H9 (cell line): ENCODE results near the gene ULK2. TPM values are rescaled to one million over a fixed set of nuclear protein-coding genes. Genes with fewer than 3 reads are reported as not detected.

ENCODE experiments used
- DNase-seq: peaks from one replicate; pipeline ENCODE4 v3.0.0-alpha.2; 2017
- H2AFZ ChIP-seq: one replicate; pipeline ENCODE4 v1.6.1; 2013; ENCODE audit warnings: mild to moderate bottlenecking, low read length, control low read depth, moderate library complexity
- H2AK5ac ChIP-seq: 2 replicates; pipeline ENCODE4 v1.6.1; 2013; ENCODE audit warnings: low read length, control low read depth, mixed read lengths; ENCODE audit not compliant: insufficient read length
- H2BK120ac ChIP-seq: one replicate; pipeline ENCODE4 v1.6.1; 2013; ENCODE audit warnings: low read depth, mild to moderate bottlenecking, low read length, control low read depth, inconsistent platforms; ENCODE audit not compliant: poor library complexity, severe bottlenecking
- H2BK12ac ChIP-seq: 2 replicates; pipeline ENCODE4 v1.6.1; 2013; ENCODE audit warnings: low read length, control low read depth, mixed read lengths, low read depth; ENCODE audit not compliant: insufficient read length
- H2BK15ac ChIP-seq: 2 replicates; pipeline ENCODE4 v1.6.1; 2013; ENCODE audit warnings: low read depth, low read length, control low read depth
- H2BK20ac ChIP-seq: one replicate; pipeline ENCODE4 v1.6.1; 2013; ENCODE audit warnings: low read depth, mild to moderate bottlenecking, low read length, control low read depth, inconsistent platforms; ENCODE audit not compliant: poor library complexity, severe bottlenecking
- H2BK5ac ChIP-seq: 2 replicates; pipeline ENCODE4 v1.6.1; 2013; ENCODE audit warnings: low read length, control low read depth, mixed read lengths; ENCODE audit not compliant: insufficient read length
- H3K14ac ChIP-seq: 2 replicates; pipeline ENCODE4 v1.6.1; 2013; ENCODE audit warnings: low read length, control low read depth; ENCODE audit not compliant: insufficient read depth
- H3K18ac ChIP-seq: 2 replicates; pipeline ENCODE4 v1.6.1; 2013; ENCODE audit warnings: low read depth, mild to moderate bottlenecking, mixed read lengths, low read length, control low read depth; ENCODE audit not compliant: insufficient read length
- H3K23ac ChIP-seq: 2 replicates; pipeline ENCODE4 v1.6.1; 2013; ENCODE audit warnings: low read length, control low read depth, mixed read lengths, low read depth; ENCODE audit not compliant: insufficient read length
- H3K23me2 ChIP-seq: 2 replicates; pipeline ENCODE4 v1.6.1; 2013; ENCODE audit warnings: low read depth, mild to moderate bottlenecking, mixed read lengths, low read length, control low read depth; ENCODE audit not compliant: insufficient read length, poor library complexity, severe bottlenecking
- H3K27ac ChIP-seq: 2 replicates; pipeline ENCODE4 v1.5.1; 2013; ENCODE audit warnings: low read length, control low read depth, mixed read lengths, low read depth; ENCODE audit not compliant: insufficient read length
- H3K27me3 ChIP-seq: 2 replicates; pipeline ENCODE4 v1.6.1; 2013; ENCODE audit warnings: low read length, control low read depth, inconsistent platforms; ENCODE audit not compliant: insufficient read depth
- H3K4ac ChIP-seq: 2 replicates; pipeline ENCODE4 v1.6.1; 2013; ENCODE audit warnings: low read depth, mild to moderate bottlenecking, control low read depth, inconsistent platforms, low read length, moderate library complexity
- H3K4me1 ChIP-seq: 2 replicates; pipeline ENCODE4 v1.6.1; 2013; ENCODE audit warnings: low read length, control low read depth, inconsistent platforms; ENCODE audit not compliant: insufficient read depth
- H3K4me2 ChIP-seq: 2 replicates; pipeline ENCODE4 v1.6.1; 2013; ENCODE audit warnings: low read length, control low read depth, mixed read lengths; ENCODE audit not compliant: insufficient read length, insufficient read depth
- H3K56ac ChIP-seq: 2 replicates; pipeline ENCODE4 v1.6.1; 2013; ENCODE audit warnings: low read depth, mild to moderate bottlenecking, mixed read lengths, low read length, control low read depth; ENCODE audit not compliant: insufficient read length
- H3K79me1 ChIP-seq: 2 replicates; pipeline ENCODE4 v1.6.1; 2013; ENCODE audit warnings: low read depth, mild to moderate bottlenecking, moderate library complexity, low read length, control low read depth, inconsistent platforms; ENCODE audit not compliant: insufficient read depth, poor library complexity, severe bottlenecking
- H3K79me2 ChIP-seq: 2 replicates; pipeline ENCODE4 v1.6.1; 2013; ENCODE audit warnings: low read length, control low read depth, inconsistent platforms; ENCODE audit not compliant: insufficient read depth
- H3K9ac ChIP-seq: 2 replicates; pipeline ENCODE4 v1.6.1; 2013; ENCODE audit warnings: low read length, control low read depth, mixed read lengths; ENCODE audit not compliant: insufficient read length; ENCODE audit errors: extremely low read depth
- H3K9me3 ChIP-seq: one replicate; pipeline ENCODE4 v1.6.1; 2013; ENCODE audit warnings: low read depth, low read length, inconsistent platforms; ENCODE audit not compliant: control insufficient read depth
- H3T11ph ChIP-seq: one replicate; pipeline ENCODE4 v1.6.1; 2013; ENCODE audit warnings: mild to moderate bottlenecking, low read length, control low read depth, inconsistent platforms
- H4K20me1 ChIP-seq: one replicate; pipeline ENCODE4 v1.6.1; 2013; ENCODE audit not compliant: control insufficient read depth, insufficient read length, insufficient read depth
- H4K5ac ChIP-seq: 2 replicates; pipeline ENCODE4 v1.6.1; 2013; ENCODE audit warnings: low read depth, mild to moderate bottlenecking, mixed read lengths, low read length, control low read depth; ENCODE audit not compliant: insufficient read length
- H4K8ac ChIP-seq: replicated peaks from 2 replicates; pipeline ENCODE4 v1.6.1; 2013; ENCODE audit warnings: low read length, control low read depth, mixed read lengths, low read depth; ENCODE audit not compliant: insufficient read length
- H4K91ac ChIP-seq: 2 replicates; pipeline ENCODE4 v1.6.1; 2013; ENCODE audit warnings: low read depth, mild to moderate bottlenecking, moderate library complexity, mixed read lengths, low read length, control low read depth; ENCODE audit not compliant: insufficient read length
- H3K27ac Mint-ChIP-seq, 3 experiments: 2 replicates in 2 of 3; 3 replicates in 1 of 3; pipeline ENCODE4 v1.8.0; 2020 to 2021; ENCODE audit warnings: mixed read lengths in 3 of 3, mild to moderate bottlenecking in 1 of 3, moderate library complexity in 1 of 3
- H3K27me3 Mint-ChIP-seq: 2 replicates; pipeline ENCODE4 v1.8.0; 2021; ENCODE audit warnings: low read depth, mild to moderate bottlenecking, moderate library complexity, mixed read lengths
- H3K36me3 Mint-ChIP-seq, 3 experiments: 2 replicates in 2 of 3; 3 replicates in 1 of 3; pipeline ENCODE4 v1.8.0; 2020 to 2021; ENCODE audit warnings: low read depth in 3 of 3, mixed read lengths in 3 of 3; ENCODE audit not compliant: insufficient read depth in 1 of 3
- H3K4me1 Mint-ChIP-seq, 2 experiments: 2 replicates each; pipeline ENCODE4 v1.8.0; 2020; ENCODE audit warnings: mixed read lengths in 2 of 2
- H3K4me3 Mint-ChIP-seq, 2 experiments: 2 replicates in 1 of 2; 3 replicates in 1 of 2; pipeline ENCODE4 v1.8.0; 2020 to 2021; ENCODE audit warnings: mild to moderate bottlenecking in 2 of 2, mixed read lengths in 2 of 2, moderate library complexity in 1 of 2
- H3K9me3 Mint-ChIP-seq, 2 experiments: 2 replicates in 1 of 2; 3 replicates in 1 of 2; pipeline ENCODE4 v1.8.0; 2020; ENCODE audit warnings: mild to moderate bottlenecking in 2 of 2, mixed read lengths in 2 of 2, moderate library complexity in 1 of 2
- WGBS: extraction: QIAGEN DNeasy Blood & Tissue Kit; methylation state at CpG from one replicate; pipeline ENCODE4 v1.1.7; 2013; ENCODE audit warnings: missing lambda C conversion rate, low lambda C conversion rate, mixed read lengths; ENCODE audit not compliant: insufficient read length; ENCODE audit errors: extremely low coverage; 5-methylcytosine and 5-hydroxymethylcytosine counted together
- total RNA-seq: library from RNA; stranded (reverse); gene quantifications from 2 replicates; pipeline ENCODE4 v1.2.1, GENCODE V29; 2021
- TF ChIP-seq, protein P1 (sequence below): fragments of 200-600 bp; sonication (generic); conservative IDR thresholded peaks from 3 replicates; pipeline ENCODE4 v1.8.0; 2021; ENCODE audit warnings: antibody characterized with exemption, mild to moderate bottlenecking

The ULK2 gene
- total RNA-seq, 1 experiment from 2014 or later: 11.5 TPM

DNA sequence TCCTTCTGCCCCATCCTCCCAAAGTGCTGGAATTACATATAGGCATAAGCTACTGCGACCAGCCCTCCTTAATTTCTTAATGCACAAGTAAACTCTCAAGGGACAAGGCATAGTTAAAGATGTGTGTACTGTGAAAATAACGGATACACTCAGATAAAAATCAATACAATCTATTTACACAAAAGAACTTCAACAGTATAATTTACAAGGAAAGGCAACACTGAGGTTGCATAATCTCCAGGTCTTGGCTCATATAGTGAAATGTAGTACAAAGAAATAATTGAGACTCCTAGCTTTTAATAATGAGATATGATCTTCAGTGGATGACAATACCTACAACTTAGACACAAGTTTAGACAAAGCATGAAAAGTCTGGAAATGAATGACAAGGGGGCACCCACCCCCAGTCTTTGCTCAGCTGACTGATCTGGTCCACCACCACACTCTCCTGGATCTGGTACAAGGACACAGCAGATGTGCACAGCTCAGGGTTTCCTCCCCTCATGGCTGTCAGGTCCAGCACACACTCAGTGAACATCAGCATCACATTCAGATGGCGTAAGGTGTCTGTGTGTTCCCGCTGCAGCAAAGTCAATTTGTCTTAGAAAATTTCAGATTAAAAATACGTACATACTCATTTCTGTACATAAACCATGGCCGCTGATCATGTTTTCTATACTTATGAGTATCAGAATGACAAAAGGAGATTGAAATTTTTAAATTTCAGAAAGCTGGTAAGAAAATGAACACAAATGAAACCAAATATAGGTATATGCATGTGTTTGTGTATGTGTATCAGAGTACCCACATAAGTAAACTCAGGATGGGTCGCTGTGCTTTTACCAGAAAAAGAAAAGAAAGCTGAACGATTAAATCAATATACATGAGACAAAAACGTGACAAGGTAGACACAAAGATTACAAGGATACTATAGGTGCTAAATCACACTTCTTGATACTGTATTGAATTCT, 86.0 kb downstream of the ULK2 start:
- Histone ChIP-seq H4K5ac (no peak overlapping the region), H4K20me1 (no peaks in the 10 kb centered on the region), H3K79me2 (no peaks in the 10 kb centered on the region), H3K9me3 (no peaks in the 10 kb centered on the region), H3T11ph (no peak overlapping the region), H3K4ac (no peak overlapping the region), H2AFZ (no peak overlapping the region), H4K8ac (no peak overlapping the region), H2BK120ac (no peak overlapping the region), H2AK5ac (no peak overlapping the region), H3K56ac (no peak overlapping the region), H3K27ac (no peak overlapping the region), H3K9ac (no peak overlapping the region), H3K4me2 (no peak overlapping the region), H4K91ac (no peak overlapping the region), H3K4me1 (no peaks in the 10 kb centered on the region), H2BK5ac (no peak overlapping the region), H3K18ac (no peak overlapping the region), H3K27me3 (no peaks in the 10 kb centered on the region), H3K23ac (no peak overlapping the region), H3K23me2 (no peaks in the 10 kb centered on the region), H2BK12ac (no peak overlapping the region), H2BK20ac (no peak overlapping the region), H3K79me1 (no peaks in the 10 kb centered on the region), H3K14ac (no peak overlapping the region), H2BK15ac (no peak overlapping the region)
- TF ChIP-seq, protein P1, sequence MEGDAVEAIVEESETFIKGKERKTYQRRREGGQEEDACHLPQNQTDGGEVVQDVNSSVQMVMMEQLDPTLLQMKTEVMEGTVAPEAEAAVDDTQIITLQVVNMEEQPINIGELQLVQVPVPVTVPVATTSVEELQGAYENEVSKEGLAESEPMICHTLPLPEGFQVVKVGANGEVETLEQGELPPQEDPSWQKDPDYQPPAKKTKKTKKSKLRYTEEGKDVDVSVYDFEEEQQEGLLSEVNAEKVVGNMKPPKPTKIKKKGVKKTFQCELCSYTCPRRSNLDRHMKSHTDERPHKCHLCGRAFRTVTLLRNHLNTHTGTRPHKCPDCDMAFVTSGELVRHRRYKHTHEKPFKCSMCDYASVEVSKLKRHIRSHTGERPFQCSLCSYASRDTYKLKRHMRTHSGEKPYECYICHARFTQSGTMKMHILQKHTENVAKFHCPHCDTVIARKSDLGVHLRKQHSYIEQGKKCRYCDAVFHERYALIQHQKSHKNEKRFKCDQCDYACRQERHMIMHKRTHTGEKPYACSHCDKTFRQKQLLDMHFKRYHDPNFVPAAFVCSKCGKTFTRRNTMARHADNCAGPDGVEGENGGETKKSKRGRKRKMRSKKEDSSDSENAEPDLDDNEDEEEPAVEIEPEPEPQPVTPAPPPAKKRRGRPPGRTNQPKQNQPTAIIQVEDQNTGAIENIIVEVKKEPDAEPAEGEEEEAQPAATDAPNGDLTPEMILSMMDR: no peak
- Mint-ChIP-seq H3K36me3 (peaks cover 0 to 9% (median 5%) of the 10 kb centered on the region in 3 experiments; a peak in 4 of 7 replicates), H3K9me3 (no peaks in the 10 kb centered on the region), H3K27ac (no peak overlapping the region), H3K4me1 (no peaks in the 10 kb centered on the region), H3K4me3 (no peak overlapping the region), H3K27me3 (no peaks in the 10 kb centered on the region)
- DNase-seq: no peak
- WGBS: no CpG with 5 or more reads among the region's 9 CpGs
